HFFc6 (cell line): ENCODE results near the gene ISG20. TPM values are rescaled to one million over a fixed set of nuclear protein-coding genes. Genes with fewer than 3 reads are reported as not detected.

Experiments used
- DNase-seq: peaks from one replicate; pipeline ENCODE4 v3.0.0-alpha.2; 2018
- H3K27ac Mint-ChIP-seq: 2 replicates; pipeline ENCODE4 v1.8.0; 2020; ENCODE audit warnings: mild to moderate bottlenecking, mixed read lengths
- H3K27me3 Mint-ChIP-seq: 2 replicates; pipeline ENCODE4 v1.8.0; 2021; ENCODE audit warnings: mild to moderate bottlenecking, moderate library complexity, mixed read lengths; ENCODE audit not compliant: insufficient read depth
- H3K36me3 Mint-ChIP-seq: 2 replicates; pipeline ENCODE4 v1.8.0; 2021; ENCODE audit warnings: low read depth, mixed read lengths
- H3K4me1 Mint-ChIP-seq: 2 replicates; pipeline ENCODE4 v1.8.0; 2020; ENCODE audit warnings: low read depth, mixed read lengths
- H3K4me3 Mint-ChIP-seq: 2 replicates; pipeline ENCODE4 v1.8.0; 2020; ENCODE audit warnings: mild to moderate bottlenecking, moderate library complexity, mixed read lengths
- H3K9me3 Mint-ChIP-seq: 2 replicates; pipeline ENCODE4 v1.8.0; 2020; ENCODE audit warnings: mild to moderate bottlenecking, mixed read lengths
- CTCF ChIP-seq: fragments of 200-600 bp; sonication (generic); IDR thresholded peaks from 2 replicates; pipeline ENCODE4 v1.5.0; 2021; ENCODE audit warnings: antibody characterized with exemption, mild to moderate bottlenecking
- total RNA-seq, 6 experiments: library from RNA; stranded (reverse); fragmentation: NEBNext Ultra II Directional; extraction: Animal tissue kit (Norgen Biotek cat#: 25700); gene quantifications; 2 replicates in 1 of 6; 3 replicates in 5 of 6; pipeline ENCODE4 v1.2.3, GENCODE V29; 2021

The ISG20 gene
- total RNA-seq, 6 experiments from 2014 or later, result 0.47 to 1.5 (median 0.76) TPM

GRCh38 chr15:88693191-88693590 lies 54.4 kb downstream of the ISG20 start:
- H3K36me3 Mint-ChIP-seq, result peaks cover 5% of the 10 kb centered on the region
- TF ChIP-seq CTCF, result no peak
- peaks cover 28% of the 10 kb centered on the region for H3K27me3 Mint-ChIP-seq
- peaks cover 39% of the 10 kb centered on the region for H3K4me1 Mint-ChIP-seq
- no peak overlapping the region for H3K27ac Mint-ChIP-seq
- H3K9me3 Mint-ChIP-seq, result peaks cover 9% of the 10 kb centered on the region; the same call in 1 of the 2 replicates
- no peak for DNase-seq
- H3K4me3 Mint-ChIP-seq, result no peak overlapping the region

GRCh38 chr15:88695101-88695500 lies 56.3 kb downstream of the ISG20 start:
- Mint-ChIP-seq H3K36me3 (no peaks in the 10 kb centered on the region), H3K27ac (peak overlapping the region; percentile 47; the same call in 1 of the 2 replicates), H3K4me1 (peaks cover 50% of the 10 kb centered on the region), H3K27me3 (peaks cover 19% of the 10 kb centered on the region), H3K4me3 (0 out of 2 replicates have a peak overlapping the region, but pooled peaks have one; percentile 20), H3K9me3 (no peaks in the 10 kb centered on the region)
- TF ChIP-seq CTCF, result no peak
- DNase-seq, result peak; percentile 61

- peaks cover 13% of the 10 kb centered on the region for H3K27me3 Mint-ChIP-seq
- no peaks in the 10 kb centered on the region for H3K36me3 Mint-ChIP-seq
- no peaks in the 10 kb centered on the region for H3K9me3 Mint-ChIP-seq
- 0 out of 2 replicates have a peak overlapping the region, but pooled peaks have one; percentile 20 for H3K4me3 Mint-ChIP-seq
- no peak for TF ChIP-seq CTCF
- DNase-seq, result no peak
- no peak overlapping the region for H3K27ac Mint-ChIP-seq
- peaks cover 44% of the 10 kb centered on the region for H3K4me1 Mint-ChIP-seq
Measured at GRCh38 chr15:88695691-88696251, 57.0 kb downstream of the ISG20 start.

- H3K4me1 Mint-ChIP-seq, result peaks cover 43% of the 10 kb centered on the region
- no peak for DNase-seq
- H3K36me3 Mint-ChIP-seq, result no peaks in the 10 kb centered on the region
- H3K9me3 Mint-ChIP-seq, result no peaks in the 10 kb centered on the region
- peaks cover 9% of the 10 kb centered on the region for H3K27me3 Mint-ChIP-seq
- no peak overlapping the region for H3K4me3 Mint-ChIP-seq
- TF ChIP-seq CTCF, result no peak
- no peak overlapping the region for H3K27ac Mint-ChIP-seq
Measured at GRCh38 chr15:88696254-88696653, 57.4 kb downstream of the ISG20 start.

- no peak for TF ChIP-seq CTCF
- no peak overlapping the region for H3K4me3 Mint-ChIP-seq
- no peaks in the 10 kb centered on the region for H3K9me3 Mint-ChIP-seq
- H3K27ac Mint-ChIP-seq, result no peak overlapping the region
- DNase-seq, result no peak
- H3K27me3 Mint-ChIP-seq, result peaks cover 8% of the 10 kb centered on the region
- H3K4me1 Mint-ChIP-seq, result peaks cover 43% of the 10 kb centered on the region
- H3K36me3 Mint-ChIP-seq, result no peaks in the 10 kb centered on the region
Measured at GRCh38 chr15:88697276-88697675, 58.5 kb downstream of the ISG20 start.
